Mucosa of descending colon (tissue), 3 donors: Measurements from ENCODE around the gene HS3ST2. TPM values are rescaled to one million over a fixed set of nuclear protein-coding genes. Genes with fewer than 3 reads are reported as not detected.
A peak's percentile ranks its signal among the peaks of the same experiment; 100 is the strongest.
"Not testable (repeated sequence)": the region's sequence is repeated elsewhere in the genome, so short reads cannot be mapped to it uniquely, and the experiment has no call there.

ENCODE experiments used
- ATAC-seq: fragments of 200-7000 bp; cut with Tn5 transposase; one replicate; pipeline ENCODE4 v1.9.1; 2020; ENCODE audit warnings: mild to moderate bottlenecking, moderate library complexity
- DNase-seq, 3 donors: peaks; one replicate each; pipeline ENCODE4 v3.0.0-alpha.2; 2020
- H3K36me3 ChIP-seq: fragments of 200-600 bp; one replicate; pipeline ENCODE4 v1.8.0; 2021; ENCODE audit warnings: low read depth, mild to moderate bottlenecking
- H3K4me1 ChIP-seq: fragments of 200-600 bp; one replicate; pipeline ENCODE4 v1.8.0; 2021; ENCODE audit warnings: low read depth, mild to moderate bottlenecking
- H3K4me3 ChIP-seq: fragments of 200-600 bp; one replicate; pipeline ENCODE4 v1.8.0; 2021; ENCODE audit warnings: mild to moderate bottlenecking
- H3K9me3 ChIP-seq: fragments of 200-600 bp; one replicate; pipeline ENCODE4 v1.8.0; 2021; ENCODE audit warnings: mild to moderate bottlenecking
- intact Hi-C, 2 donors: fragments of 100-400 bp; cut with DNase I in 1 of 2; cut with micrococcal nuclease in 1 of 2; formaldehyde crosslinking; loops; one replicate each; pipeline versions ENCODE4 v1.11.0 to v1.11.1; 2022; cut with DNase I, micrococcal nuclease
- total RNA-seq, 3 donors: library from RNA; stranded (reverse); fragmentation: NEBNext Ultra II Directional in 2 of 3; extraction: Animal tissue kit (Norgen Biotek cat#: 25700) in 2 of 3; gene quantifications; one replicate each; pipeline versions ENCODE4 v1.2.1 to v1.2.4, GENCODE V29; 2021 to 2023
- TF ChIP-seq, protein P1 (sequence below): fragments of 200-600 bp; IDR thresholded peaks from one replicate; pipeline ENCODE4 v1.8.0; 2022; ENCODE audit warnings: antibody characterized with exemption, mild to moderate bottlenecking
- donor health status: DM: no; HTN: no; CAD: no; lungs with moderate emphysema.
- donor health status: DM: no; HTN: no; CAD: no.
- donor health status: DM: no; HTN: yes; CAD: no.

HS3ST2 gene
- total RNA-seq, 3 donors from 2014 or later: 0.20 to 1.6 (median 0.24) TPM

DNA sequence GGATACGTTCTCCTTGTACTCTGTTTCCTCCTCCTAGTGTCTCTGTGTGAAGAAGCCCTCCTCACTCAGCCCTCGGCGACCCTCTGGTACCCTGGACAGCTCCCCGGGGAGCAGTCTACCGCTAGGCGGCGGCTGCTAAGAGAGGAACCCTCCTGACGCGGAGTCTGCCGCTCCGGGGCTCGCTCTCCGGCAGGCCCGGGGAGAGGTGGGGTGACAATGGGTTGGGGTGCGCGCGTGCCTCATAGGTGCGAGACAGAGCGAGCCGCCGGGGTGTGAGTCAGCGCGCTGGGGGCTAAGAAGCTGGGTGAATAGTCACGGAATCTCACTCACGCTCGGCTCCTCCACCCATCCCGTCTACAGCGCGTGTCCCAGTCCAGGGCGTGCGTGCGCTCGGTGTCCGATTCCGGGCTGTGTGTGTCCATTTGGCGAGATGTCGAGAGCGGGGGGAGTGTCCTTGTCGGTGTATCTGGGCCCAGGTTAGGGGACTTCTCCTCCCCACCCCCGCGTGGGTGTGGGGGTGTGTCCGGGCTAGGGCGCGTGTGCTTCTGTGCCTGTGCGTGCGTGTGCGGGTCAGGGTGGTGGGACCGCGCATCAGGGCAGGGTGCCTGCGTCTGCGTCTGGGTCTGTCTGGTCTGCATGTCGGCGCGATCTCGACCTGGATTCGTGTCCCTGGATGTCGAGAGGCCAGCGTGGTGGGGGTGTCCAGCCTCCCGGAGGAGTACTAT is 577 bp upstream of the HS3ST2 start:
- intact Hi-C loops: no loop called here
- H3K4me3 ChIP-seq: no peak overlapping the region
- peaks cover 9% of the 10 kb centered on the region for H3K4me1 ChIP-seq
- DNase-seq: peak; percentile 48 to 63 (median 49)
- ATAC-seq: peak; percentile 64
- TF ChIP-seq, protein P1, sequence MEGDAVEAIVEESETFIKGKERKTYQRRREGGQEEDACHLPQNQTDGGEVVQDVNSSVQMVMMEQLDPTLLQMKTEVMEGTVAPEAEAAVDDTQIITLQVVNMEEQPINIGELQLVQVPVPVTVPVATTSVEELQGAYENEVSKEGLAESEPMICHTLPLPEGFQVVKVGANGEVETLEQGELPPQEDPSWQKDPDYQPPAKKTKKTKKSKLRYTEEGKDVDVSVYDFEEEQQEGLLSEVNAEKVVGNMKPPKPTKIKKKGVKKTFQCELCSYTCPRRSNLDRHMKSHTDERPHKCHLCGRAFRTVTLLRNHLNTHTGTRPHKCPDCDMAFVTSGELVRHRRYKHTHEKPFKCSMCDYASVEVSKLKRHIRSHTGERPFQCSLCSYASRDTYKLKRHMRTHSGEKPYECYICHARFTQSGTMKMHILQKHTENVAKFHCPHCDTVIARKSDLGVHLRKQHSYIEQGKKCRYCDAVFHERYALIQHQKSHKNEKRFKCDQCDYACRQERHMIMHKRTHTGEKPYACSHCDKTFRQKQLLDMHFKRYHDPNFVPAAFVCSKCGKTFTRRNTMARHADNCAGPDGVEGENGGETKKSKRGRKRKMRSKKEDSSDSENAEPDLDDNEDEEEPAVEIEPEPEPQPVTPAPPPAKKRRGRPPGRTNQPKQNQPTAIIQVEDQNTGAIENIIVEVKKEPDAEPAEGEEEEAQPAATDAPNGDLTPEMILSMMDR: no peak
- H3K36me3 ChIP-seq: no peaks in the 10 kb centered on the region
- H3K9me3 ChIP-seq: no peaks in the 10 kb centered on the region

GRCh38 chr16:22814711-22815105 is 746 bp downstream of the HS3ST2 start:
- Histone ChIP-seq H3K36me3 (no peaks in the 10 kb centered on the region), H3K4me1 (peaks cover 9% of the 10 kb centered on the region), H3K9me3 (no peaks in the 10 kb centered on the region), H3K4me3 (no peak overlapping the region)
- intact Hi-C loops: no loop called here
- DNase-seq (peak in 1 of 3 donors; percentile 45), ATAC-seq (no peak)
- TF ChIP-seq, protein P1: no peak

DNA sequence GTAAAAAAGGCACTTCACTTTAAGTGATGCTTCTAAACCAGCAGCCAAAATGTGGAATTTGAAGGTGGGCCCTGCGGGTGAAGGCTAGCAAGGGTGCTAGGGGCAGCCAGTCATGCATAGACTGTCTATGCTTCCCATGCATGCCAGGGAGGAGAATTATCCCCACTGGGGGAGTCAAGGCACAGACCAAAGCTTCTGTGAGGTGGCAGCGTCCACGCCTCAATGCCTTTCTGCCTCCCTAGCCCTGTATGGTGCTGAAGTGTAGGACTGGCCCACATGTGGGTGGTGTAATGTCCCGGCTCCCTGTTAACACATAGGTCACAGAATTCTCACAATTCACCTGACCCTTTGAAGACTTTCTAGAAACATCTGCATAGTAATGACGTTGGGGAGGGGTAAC is 1.9 kb downstream of the HS3ST2 start:
- no peaks in the 10 kb centered on the region for H3K36me3 ChIP-seq
- no peak overlapping the region for H3K4me3 ChIP-seq
- intact Hi-C loops: no loop called here
- H3K4me1 ChIP-seq: peaks cover 9% of the 10 kb centered on the region
- DNase-seq (no peak), ATAC-seq (no peak)
- TF ChIP-seq, protein P1: no peak
- no peaks in the 10 kb centered on the region for H3K9me3 ChIP-seq

- TF ChIP-seq, protein P1: no peak
- Histone ChIP-seq H3K9me3 (no peaks in the 10 kb centered on the region), H3K4me1 (peaks cover 9% of the 10 kb centered on the region), H3K36me3 (no peaks in the 10 kb centered on the region), H3K4me3 (no peak overlapping the region)
- intact Hi-C loops: no loop called here
- DNase-seq: no peak
- no peak for ATAC-seq
Observed at GRCh38 chr16:22816475-22816874, 2.5 kb downstream of the HS3ST2 start.

DNA sequence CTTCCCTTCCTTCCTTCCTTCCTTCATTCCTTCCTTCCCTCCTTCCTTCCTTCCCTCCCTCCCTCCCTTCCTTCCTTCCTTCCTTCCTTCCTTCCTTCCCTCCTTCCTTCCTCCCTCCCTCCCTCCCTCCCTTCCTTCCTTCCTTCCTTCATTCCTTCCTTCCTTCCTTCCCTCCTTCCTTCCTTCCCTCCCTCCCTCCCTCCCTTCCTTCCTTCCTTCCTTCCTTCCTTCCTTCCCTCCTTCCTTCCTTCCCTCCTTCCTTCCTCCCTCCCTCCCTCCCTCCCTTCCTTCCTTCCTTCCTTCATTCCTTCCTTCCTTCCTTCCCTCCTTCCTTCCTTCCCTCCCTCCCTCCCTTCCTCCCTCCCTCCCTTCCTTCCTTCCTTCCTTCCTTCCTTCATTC is 4.8 kb downstream of the HS3ST2 start:
- H3K36me3 ChIP-seq, DNase-seq, intact Hi-C loops, H3K9me3 ChIP-seq, ATAC-seq, H3K4me1 ChIP-seq, H3K4me3 ChIP-seq: not testable (repeated sequence)

GRCh38 chr16:22838681-22839080 is 24.7 kb downstream of the HS3ST2 start:
- no peaks in the 10 kb centered on the region for H3K4me1 ChIP-seq
- DNase-seq (no peak), ATAC-seq (no peak)
- TF ChIP-seq, protein P1: no peak
- no peaks in the 10 kb centered on the region for H3K36me3 ChIP-seq
- H3K9me3 ChIP-seq: no peaks in the 10 kb centered on the region
- no peak overlapping the region for H3K4me3 ChIP-seq
- intact Hi-C loops: no loop called here

DNA sequence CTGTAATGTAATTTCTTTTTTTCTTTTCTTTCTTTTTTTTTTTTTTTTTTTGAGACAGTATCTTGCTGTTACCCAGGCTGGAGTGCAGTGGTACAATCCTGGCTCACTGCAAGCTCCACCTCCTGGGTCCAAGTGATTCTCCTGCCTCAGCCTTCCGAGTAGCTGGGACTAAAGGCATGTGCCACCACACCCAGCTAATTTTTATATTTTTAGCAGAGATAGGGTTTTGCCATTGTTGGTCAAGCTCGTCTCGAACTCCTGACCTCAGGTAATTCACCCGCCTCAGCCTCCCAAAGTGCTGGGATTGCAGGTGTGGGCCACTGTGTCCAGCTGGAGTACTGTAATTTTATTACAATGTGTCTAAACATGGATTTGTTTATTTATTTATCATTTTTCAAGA is 28.1 kb downstream of the HS3ST2 start:
- intact Hi-C loops, H3K9me3 ChIP-seq, H3K36me3 ChIP-seq, H3K4me1 ChIP-seq, H3K4me3 ChIP-seq, DNase-seq, ATAC-seq: not testable (repeated sequence)
